NB4 (cell line): ENCODE data around the gene GJC3.

ENCODE experiments used
- CTCF ChIP-seq: IDR thresholded peaks from one replicate; pipeline ENCODE4 v1.5.1; 2012; ENCODE audit warnings: low read depth, low read length
- MAX ChIP-seq: IDR thresholded peaks from 2 replicates; pipeline ENCODE4 v1.6.1; 2011; ENCODE audit warnings: low read depth, low read length

GRCh38 chr7:99971242-99971641, 41.8 kb upstream of the GJC3 start:
- TF ChIP-seq CTCF, result no peak
- TF ChIP-seq MAX, result no peak
